GM10248 (cell line): ENCODE results near the gene ZBTB4.
A peak's percentile ranks its signal among the peaks of the same experiment; 100 is the strongest.

ENCODE experiments used
- CTCF ChIA-PET: fragments of 300-600 bp; sonication (Branson Sonifier 250); formaldehyde crosslinking; extraction: SDS; loops from one replicate; lab custom pipeline; 2021; ENCODE audit warnings: antibody characterized with exemption; lab: Yijun Ruan, JAX
- POLR2A ChIA-PET: fragments of 350-650 bp; sonication (Branson Sonifier 250); formaldehyde crosslinking; extraction: SDS; loops from one replicate; lab custom pipeline; 2020; ENCODE audit warnings: antibody characterized with exemption; lab: Yijun Ruan, JAX
- DNase-seq: peaks from one replicate; pipeline ENCODE4 v3.0.0; 2012; ENCODE audit errors: extremely low spot score
- CTCF ChIP-seq: IDR thresholded peaks from 2 replicates; pipeline ENCODE4 v1.5.1; 2012; ENCODE audit warnings: mild to moderate bottlenecking, low read depth; ENCODE audit errors: extremely low read depth, missing control alignments, control extremely low read depth

The ZBTB4 gene

GRCh38 chr17:7479213-7480088 is at the start of gene ZBTB4:
ZBTB4 (minus strand) TSS chr17:7479631; CDS start chr17:7466801, 12,830 bp downstream.
- CTCF ChIA-PET = interaction anchor here (1.5 to 2.6 kb wide), 3 partner anchors 27 to 81 kb away, joined by 3 to 11 read pairs (median 5); partner anchors contain the start of gene SENP3
- no peak for TF ChIP-seq CTCF
- peak; percentile 77 for DNase-seq
- POLR2A ChIA-PET = interaction anchor here (0.7 kb wide), 1 partner anchor 11 kb away, joined by 3 read pairs; no protein-coding TSS in a partner anchor

- POLR2A ChIA-PET = no interaction called here
- DNase-seq = no peak
- CTCF ChIA-PET = no interaction called here
- no peak for TF ChIP-seq CTCF
Observed at GRCh38 chr17:7528842-7529241, 49.4 kb upstream of the ZBTB4 start.

- TF ChIP-seq CTCF = peak; percentile 25
- ChIA-PET POLR2A (no interaction called here), CTCF (interaction anchor here (1.0 to 4.5 kb wide), 4 partner anchors 9 to 66 kb away, joined by 4 to 21 read pairs (median 12); no protein-coding TSS in a partner anchor)
- DNase-seq = no peak
Observed at GRCh38 chr17:7523033-7523432, 43.6 kb upstream of the ZBTB4 start.

GRCh38 chr17:7515911-7516610 is 36.6 kb upstream of the ZBTB4 start:
- no peak for TF ChIP-seq CTCF
- CTCF ChIA-PET = interaction anchor here (0.9 to 5.9 kb wide), 16 partner anchors 10 to 172 kb away, joined by 3 to 74 read pairs (median 8); partner anchors contain the start of genes MPDU1, SENP3, TMEM102 and TMEM95
- no peak for DNase-seq
- POLR2A ChIA-PET = interaction anchor here (0.6 kb wide), 2 partner anchors 11 to 32 kb away, joined by 3 read pairs; partner anchors contain the start of gene POLR2A

GRCh38 chr17:7513850-7514419 is 34.5 kb upstream of the ZBTB4 start:
- no peak for DNase-seq
- ChIA-PET CTCF (interaction anchor here (0.9 to 5.9 kb wide), 26 partner anchors 9 to 174 kb away, joined by 3 to 74 read pairs (median 6); partner anchors contain the start of genes MPDU1, SENP3, TMEM95 and TNFSF12), POLR2A (interaction anchor here (1.5 kb wide), 1 partner anchor 30 kb away, joined by 12 read pairs; the partner anchor contains the start of gene POLR2A)
- no peak for TF ChIP-seq CTCF
